ENCODE measurements around the gene SNX22. TPM values are rescaled to one million over a fixed set of nuclear protein-coding genes. Genes with fewer than 3 reads are reported as not detected.

The SNX22 gene
- total RNA-seq, 1 experiment from 2014 or later = 0.91 TPM

- H3K36me3 Mint-ChIP-seq (ENCODE audit: insufficient read depth, unreplicated experiment) = peaks cover 35% of the 10 kb centered on the region
- Histone ChIP-seq H3K4me3 (ENCODE audit: low read depth, low read length) (no peak overlapping the region), H3K4me1 (peaks cover 5% of the 10 kb centered on the region; the same call in 1 of the 2 replicates), H3K36me3 (ENCODE audit: control insufficient read depth, insufficient read depth, low read length) (no peaks in the 10 kb centered on the region), H3K27me3 (replicated peaks; ENCODE audit: control insufficient read depth, insufficient read depth, low read length) (no peaks in the 10 kb centered on the region), H3K9me3 (no peaks in the 10 kb centered on the region)
- no peaks in the 10 kb centered on the region for H3K9me3 Mint-ChIP-seq (ENCODE audit: unreplicated experiment)
- BruUV-seq (replicated peaks) = no TSS peak
- POLR2A ChIA-PET = no interaction called here
- no peak for TF ChIP-seq CTCF (IDR thresholded peaks at IDR 0.05; ENCODE audit: insufficient read depth in 1 of 2, low read depth in 1 of 2, low read length in 1 of 2, severe bottlenecking in 1 of 2, unreplicated experiment in 1 of 2)
- H3K4me3 Mint-ChIP-seq (ENCODE audit: unreplicated experiment) = peak overlapping the region; percentile 7
- CTCF ChIA-PET = interaction anchor here (0.6 to 1.0 kb wide), 3 partner anchors 27 to 540 kb away, joined by 3 read pairs; no protein-coding TSS in a partner anchor
- DNase-seq = no peak
- H3K27me3 Mint-ChIP-seq (ENCODE audit: insufficient read depth, unreplicated experiment) = no peaks in the 10 kb centered on the region
- peak overlapping the region; percentile 1 for H3K27ac Mint-ChIP-seq (ENCODE audit: unreplicated experiment)
- intact Hi-C loops (cut with micrococcal nuclease; ENCODE audit: unreplicated experiment) = no loop called here
- peaks cover 9% of the 10 kb centered on the region for H3K4me1 Mint-ChIP-seq (ENCODE audit: low read depth, unreplicated experiment)
These were observed 2.1 kb upstream of the SNX22 start for GRCh38 chr15:64149424-64149823.

- peaks cover 35% of the 10 kb centered on the region for H3K36me3 Mint-ChIP-seq (ENCODE audit: insufficient read depth, unreplicated experiment)
These were observed 1.5 kb upstream of the SNX22 start for GRCh38 chr15:64149893-64150578.

More at GRCh38 chr15:64149893-64150578, 1.5 kb upstream of the SNX22 start:
- BruUV-seq (replicated peaks) = no TSS peak
- no peaks in the 10 kb centered on the region for H3K9me3 ChIP-seq
- POLR2A ChIA-PET = no interaction called here
- Mint-ChIP-seq H3K27me3 (ENCODE audit: insufficient read depth, unreplicated experiment) (no peaks in the 10 kb centered on the region), H3K9me3 (ENCODE audit: unreplicated experiment) (no peaks in the 10 kb centered on the region), H3K4me1 (ENCODE audit: low read depth, unreplicated experiment) (peaks cover 9% of the 10 kb centered on the region), H3K4me3 (ENCODE audit: unreplicated experiment) (peak overlapping the region; percentile 7), H3K27ac (ENCODE audit: unreplicated experiment) (peak overlapping the region; percentile 1)
- no peak for DNase-seq
- no peaks in the 10 kb centered on the region for H3K27me3 ChIP-seq (replicated peaks; ENCODE audit: control insufficient read depth, insufficient read depth, low read length)
- no peak overlapping the region for H3K4me3 ChIP-seq (ENCODE audit: low read depth, low read length)
- CTCF ChIA-PET = interaction anchor here (0.6 to 0.7 kb wide), 2 partner anchors 26 to 43 kb away, joined by 3 read pairs; no protein-coding TSS in a partner anchor
- no peak for TF ChIP-seq CTCF (IDR thresholded peaks at IDR 0.05; ENCODE audit: insufficient read depth in 1 of 2, low read depth in 1 of 2, low read length in 1 of 2, severe bottlenecking in 1 of 2, unreplicated experiment in 1 of 2)
- peaks cover 5% of the 10 kb centered on the region; the same call in 1 of the 2 replicates for H3K4me1 ChIP-seq
- H3K36me3 ChIP-seq (ENCODE audit: control insufficient read depth, insufficient read depth, low read length) = no peaks in the 10 kb centered on the region
- intact Hi-C loops (cut with micrococcal nuclease; ENCODE audit: unreplicated experiment) = no loop called here

Measured in Caco-2 (cell line).